GM18508 (cell line): Measurements from ENCODE around the gene UBQLN3.

Source experiments
- ATAC-seq: cut with Tn5 transposase; IDR thresholded peaks from one replicate; pipeline ENCODE4 v1.9.1; 2021; ENCODE audit warnings: moderate number of reproducible peaks; ENCODE audit not compliant: insufficient read depth, unreplicated experiment

UBQLN3 gene

GRCh38 chr11:5507177-5507932 is 2.4 kb downstream of the UBQLN3 start:
- ATAC-seq, result no peak

GRCh38 chr11:5505363-5506048 is 4.3 kb downstream of the UBQLN3 start:
- ATAC-seq, result no peak

GRCh38 chr11:5504403-5504921 is 5.3 kb downstream of the UBQLN3 start:
- no peak for ATAC-seq

GRCh38 chr11:5500393-5500801 is 9.4 kb downstream of the UBQLN3 start:
- no peak for ATAC-seq

GRCh38 chr11:5499671-5500070 is 10.1 kb downstream of the UBQLN3 start:
- ATAC-seq, result no peak

- ATAC-seq, result no peak
Measured at GRCh38 chr11:5489576-5490357, 20.0 kb downstream of the UBQLN3 start.

- no peak for ATAC-seq
Measured at GRCh38 chr11:5488798-5489399, 20.9 kb downstream of the UBQLN3 start.

- no peak for ATAC-seq
Measured at GRCh38 chr11:5488385-5488784, 21.4 kb downstream of the UBQLN3 start, which contains the start of gene OR52D1. OR52D1 (plus strand) TSS chr11:5488685; CDS start chr11:5488707, 22 bp downstream.

- no peak for ATAC-seq
Measured at GRCh38 chr11:5486421-5486820, 23.3 kb downstream of the UBQLN3 start.

GRCh38 chr11:5486003-5486402 is 23.8 kb downstream of the UBQLN3 start:
- no peak for ATAC-seq

GRCh38 chr11:5476186-5476819 is 33.5 kb downstream of the UBQLN3 start:
- no peak for ATAC-seq

- no peak for ATAC-seq
Measured at GRCh38 chr11:5473921-5474320, 35.8 kb downstream of the UBQLN3 start.

GRCh38 chr11:5467527-5467926 is 42.2 kb downstream of the UBQLN3 start:
- ATAC-seq, result no peak

GRCh38 chr11:5460983-5461621 is 48.7 kb downstream of the UBQLN3 start:
- ATAC-seq, result no peak
